Chondrocyte (in vitro differentiated cells): ENCODE results near the gene PTH1R. TPM values are rescaled to one million over a fixed set of nuclear protein-coding genes. Genes with fewer than 3 reads are reported as not detected.
A peak's percentile ranks its signal among the peaks of the same experiment; 100 is the strongest.

ENCODE experiments used
- DNase-seq: peaks from one replicate; pipeline ENCODE4 v3.0.0; 2021; ENCODE audit warnings: mixed read lengths, low spot score
- H3K27ac Mint-ChIP-seq: one replicate; pipeline ENCODE4 v1.8.0; 2021; ENCODE audit warnings: mild to moderate bottlenecking, moderate library complexity, mixed read lengths; ENCODE audit not compliant: unreplicated experiment
- H3K27me3 Mint-ChIP-seq: 2 replicates; pipeline ENCODE4 v1.8.0; 2021; ENCODE audit warnings: low read depth, mixed read lengths
- H3K36me3 Mint-ChIP-seq: 2 replicates; pipeline ENCODE4 v1.8.0; 2021; ENCODE audit warnings: low read depth, mixed read lengths
- H3K4me1 Mint-ChIP-seq: 2 replicates; pipeline ENCODE4 v1.8.0; 2021; ENCODE audit warnings: low read depth, mild to moderate bottlenecking, mixed read lengths
- H3K4me3 Mint-ChIP-seq: one replicate; pipeline ENCODE4 v1.8.0; 2021; ENCODE audit warnings: mild to moderate bottlenecking, moderate library complexity, mixed read lengths; ENCODE audit not compliant: unreplicated experiment
- H3K9me3 Mint-ChIP-seq: 2 replicates; pipeline ENCODE4 v1.8.0; 2021; ENCODE audit warnings: low read depth, mixed read lengths
- CTCF ChIP-seq: fragments of 200-600 bp; sonication (generic); IDR thresholded peaks from 2 replicates; pipeline ENCODE4 v1.5.0; 2021; ENCODE audit warnings: antibody characterized with exemption, mild to moderate bottlenecking, moderate library complexity
- total RNA-seq: library from RNA; stranded (reverse); gene quantifications from 3 replicates; pipeline ENCODE4 v1.2.1, GENCODE V29; 2021

Gene PTH1R
- total RNA-seq, 1 donor from 2014 or later: 3.1 TPM

DNA sequence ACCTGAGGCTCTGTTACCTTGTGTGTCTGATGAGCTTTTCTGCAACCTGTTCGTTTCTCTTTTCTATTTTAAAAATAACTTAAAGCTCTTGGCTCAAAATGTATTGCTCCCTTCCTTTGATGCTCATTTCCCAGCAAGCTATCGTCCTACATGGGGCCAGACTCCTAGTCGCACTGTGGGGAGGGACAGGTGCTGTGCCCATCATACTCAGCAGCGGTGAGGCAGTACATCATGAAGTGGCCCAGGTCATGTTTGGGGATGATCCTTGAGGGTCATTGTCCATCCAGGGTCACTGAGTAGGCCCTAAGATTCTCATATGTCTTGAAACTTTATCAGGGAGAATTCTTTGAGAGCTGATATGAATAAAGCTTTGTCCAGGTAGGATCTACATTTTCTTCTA, 41.1 kb downstream of the PTH1R start:
- Mint-ChIP-seq H3K9me3 (peaks cover 4% of the 10 kb centered on the region), H3K27me3 (no peaks in the 10 kb centered on the region), H3K4me3 (no peak overlapping the region), H3K27ac (no peak overlapping the region), H3K36me3 (peaks cover 35% of the 10 kb centered on the region), H3K4me1 (peaks cover 10% of the 10 kb centered on the region)
- DNase-seq: no peak
- TF ChIP-seq CTCF: no peak

DNA sequence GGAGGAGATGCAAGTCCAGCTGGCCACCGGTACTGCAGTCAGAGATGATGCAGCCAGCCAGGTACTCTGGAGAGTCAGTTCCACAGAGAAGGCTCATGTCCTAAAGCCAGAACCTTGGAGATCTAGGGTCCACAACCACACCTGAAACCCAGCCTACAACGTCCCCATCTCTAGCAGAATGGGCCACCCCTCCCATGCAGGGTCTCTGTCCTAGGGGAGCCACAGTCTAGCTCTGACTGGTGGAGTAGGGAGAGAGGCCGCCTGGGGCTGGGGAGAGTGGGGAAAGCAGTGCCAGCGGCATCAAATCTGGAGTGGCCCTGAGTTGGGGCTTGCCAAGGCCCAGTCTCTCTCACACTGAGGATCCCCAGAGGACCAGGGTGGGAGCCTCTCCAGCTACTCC, 43.5 kb downstream of the PTH1R start:
- peaks cover 2% of the 10 kb centered on the region for H3K4me1 Mint-ChIP-seq
- peak; percentile 41 for DNase-seq
- H3K4me3 Mint-ChIP-seq: no peak overlapping the region
- H3K27me3 Mint-ChIP-seq: no peaks in the 10 kb centered on the region
- no peak overlapping the region for H3K27ac Mint-ChIP-seq
- H3K36me3 Mint-ChIP-seq: peaks cover 37% of the 10 kb centered on the region
- TF ChIP-seq CTCF: no peak
- H3K9me3 Mint-ChIP-seq: peaks cover 4% of the 10 kb centered on the region

GRCh38 chr3:46921871-46922271, 44.4 kb downstream of the PTH1R start:
- TF ChIP-seq CTCF: no peak
- Mint-ChIP-seq H3K27me3 (no peaks in the 10 kb centered on the region), H3K36me3 (peaks cover 37% of the 10 kb centered on the region), H3K4me3 (no peak overlapping the region), H3K9me3 (peaks cover 4% of the 10 kb centered on the region), H3K27ac (no peak overlapping the region), H3K4me1 (peaks cover 3% of the 10 kb centered on the region)
- DNase-seq: peak; percentile 71

DNA sequence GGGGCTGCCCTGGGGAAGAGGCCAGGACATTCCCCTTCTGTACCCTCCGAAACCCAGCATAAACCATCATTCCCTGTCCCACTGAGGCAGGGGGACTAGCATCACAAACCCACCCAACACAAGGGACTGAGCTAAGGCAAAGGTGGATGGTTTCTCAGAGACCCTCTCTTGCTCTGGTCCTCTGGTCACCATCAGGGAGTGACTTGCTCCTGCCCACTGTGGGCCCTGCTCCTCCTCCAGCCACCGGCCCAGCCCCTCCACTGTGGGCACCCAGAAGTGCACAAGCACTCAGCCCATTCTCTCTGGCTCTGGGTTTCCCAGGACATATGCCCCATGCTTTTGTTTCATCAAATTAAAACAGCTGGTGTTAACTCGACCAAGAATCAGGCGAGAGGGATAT, 44.9 kb downstream of the PTH1R start:
- Mint-ChIP-seq H3K36me3 (peaks cover 34% of the 10 kb centered on the region), H3K27me3 (no peaks in the 10 kb centered on the region), H3K4me3 (no peak overlapping the region), H3K27ac (no peak overlapping the region), H3K9me3 (peaks cover 4% of the 10 kb centered on the region), H3K4me1 (peaks cover 3% of the 10 kb centered on the region)
- TF ChIP-seq CTCF: no peak
- no peak for DNase-seq

DNA sequence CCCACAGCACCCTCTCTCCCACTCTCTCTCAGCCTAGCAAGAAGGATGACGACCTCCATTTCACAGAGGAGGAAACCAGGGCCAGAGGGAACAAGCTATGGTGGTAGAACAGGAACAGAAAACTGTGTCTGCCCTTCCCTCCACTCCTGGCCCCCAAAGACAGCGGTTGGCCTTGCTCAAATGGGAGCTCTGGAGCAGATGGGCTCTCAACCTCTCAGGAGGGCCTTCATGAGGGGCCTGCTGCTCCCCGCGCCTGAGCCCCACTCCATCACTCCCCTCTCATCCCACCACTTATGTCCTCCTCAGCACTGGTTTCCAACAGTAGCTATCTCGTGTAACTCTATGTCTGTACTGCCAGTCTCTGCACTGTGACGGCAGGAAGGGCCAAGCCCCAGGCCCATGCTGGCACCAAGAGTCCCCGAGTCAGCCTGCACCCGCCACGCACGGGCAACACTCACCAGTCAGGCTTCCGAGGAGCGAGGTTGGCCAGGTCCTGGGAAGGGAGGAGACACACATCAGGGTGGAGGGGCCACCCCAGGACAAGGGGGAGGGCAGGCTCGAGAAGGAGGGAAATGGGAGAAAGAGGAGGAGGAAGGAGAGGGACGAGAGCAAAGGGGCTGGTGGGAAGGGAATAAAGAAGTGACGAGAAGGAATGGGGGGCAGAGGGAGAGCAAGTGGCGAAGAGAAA, 45.5 kb downstream of the PTH1R start:
- Mint-ChIP-seq H3K27ac (no peak overlapping the region), H3K4me3 (no peak overlapping the region), H3K36me3 (peaks cover 30% of the 10 kb centered on the region), H3K9me3 (no peaks in the 10 kb centered on the region), H3K4me1 (peaks cover 3% of the 10 kb centered on the region), H3K27me3 (no peaks in the 10 kb centered on the region)
- TF ChIP-seq CTCF: no peak
- peak; percentile 83 for DNase-seq
